HCT116 (cell line): ENCODE measurements around the gene HDLBP. TPM values are rescaled to one million over a fixed set of nuclear protein-coding genes. Genes with fewer than 3 reads are reported as not detected.

Source experiments
- ATAC-seq: fragments of 200-7000 bp; cut with Tn5 transposase; 2 replicates; pipeline ENCODE4 v1.9.1; 2020; ENCODE audit warnings: mild to moderate bottlenecking, moderate library complexity
- BruUV-seq: library from RNA; stranded (reverse); fragments of 400-500 nt; replicated peaks from 2 replicates; lab custom pipeline; 2021; lab: Mats Ljungman, UMichigan
- CTCF ChIA-PET: fragments of 300-600 bp; sonication (Branson Sonifier 250); formaldehyde crosslinking; loops from one replicate; lab custom pipeline; 2021; ENCODE audit warnings: antibody characterized with exemption; lab: Charles Lee
- POLR2A ChIA-PET: fragments of 300-600, 350-600 bp; sonication (Branson Sonifier 250); formaldehyde crosslinking; loops from one replicate; lab custom pipeline; 2021; ENCODE audit warnings: antibody characterized with exemption; lab: Charles Lee
- RAD21 ChIA-PET, 2 experiments: fragments of 300-600 bp; sonication (Branson Sonifier 250); formaldehyde crosslinking; loops; one replicate each; lab custom pipeline; 2023; ENCODE audit warnings: low total read pairs in 2 of 2; ENCODE audit not compliant: uncharacterized antibody in 2 of 2, unreplicated experiment in 2 of 2, low non-redundant PET in 1 of 2; lab: Charles Lee
- DNase-seq: peaks from one replicate; pipeline ENCODE4 v3.0.0-alpha.2; 2010; ENCODE audit warnings: low read depth, low spot score
- H2AFZ ChIP-seq: fragments of 200-600 bp; shearing (Covaris generic), sonication (generic); 2 replicates; pipeline ENCODE4 v1.6.1; 2017; ENCODE audit warnings: low read depth, mixed run types, mixed read lengths, antibody characterized with exemption, low read length; ENCODE audit not compliant: poor library complexity, severe bottlenecking
- H3K27ac ChIP-seq: 2 replicates; pipeline ENCODE4 v1.5.1; 2012; ENCODE audit warnings: low read depth, low read length
- H3K27me3 ChIP-seq: fragments of 200-600 bp; sonication (generic); 2 replicates; pipeline ENCODE4 v1.6.1; 2016; ENCODE audit warnings: mixed run types, low read length, mixed read lengths; ENCODE audit not compliant: insufficient read depth
- H3K36me3 ChIP-seq, 2 experiments: fragments of 200-500 bp in 1 of 2; fragments of 200-600 bp in 1 of 2; sonication (Bioruptor generic) in 1 of 2; sonication (generic) in 1 of 2; 2 replicates each; pipeline versions ENCODE4 v1.5.1 to v1.6.1; 2014 to 2016; ENCODE audit warnings: low read length in 2 of 2, inconsistent platforms in 1 of 2, mixed read lengths in 1 of 2, mixed run types in 1 of 2; ENCODE audit not compliant: insufficient read depth in 2 of 2, control insufficient read depth in 1 of 2
- H3K4me1 ChIP-seq, 2 experiments: fragments of 200-600 bp in 1 of 2; sonication (generic) in 1 of 2; 2 replicates each; pipeline versions ENCODE4 v1.5.1 to v1.6.1; 2012 to 2017; ENCODE audit warnings: low read length in 2 of 2, inconsistent platforms in 1 of 2, mild to moderate bottlenecking in 1 of 2, mixed read lengths in 1 of 2, mixed run types in 1 of 2, moderate library complexity in 1 of 2; ENCODE audit not compliant: insufficient read depth in 2 of 2, control insufficient read depth in 1 of 2
- H3K4me2 ChIP-seq: fragments of 200-600 bp; sonication (generic); 2 replicates; pipeline ENCODE4 v1.6.1; 2017; ENCODE audit warnings: mixed run types, low read length, mixed read lengths
- H3K4me3 ChIP-seq, 2 experiments: fragments of 200-600 bp in 1 of 2; sonication (generic) in 1 of 2; replicated peaks in 1 of 2; 2 replicates each; pipeline ENCODE4 v1.5.1; 2011 to 2016; ENCODE audit warnings: low read length in 2 of 2, control low read depth in 1 of 2, low read depth in 1 of 2, mild to moderate bottlenecking in 1 of 2, mixed read lengths in 1 of 2, mixed run types in 1 of 2
- H3K79me2 ChIP-seq: fragments of 200-600 bp; sonication (generic); 2 replicates; pipeline ENCODE4 v1.6.1; 2017; ENCODE audit warnings: mild to moderate bottlenecking, mixed run types, low read length, moderate library complexity, mixed read lengths; ENCODE audit not compliant: insufficient read depth
- H3K9ac ChIP-seq: fragments of 200-600 bp; sonication (generic); 2 replicates; pipeline ENCODE4 v1.6.1; 2016; ENCODE audit warnings: low read length, mixed read lengths
- H3K9me2 ChIP-seq: fragments of 200-600 bp; sonication (generic), shearing (Covaris generic); 2 replicates; pipeline ENCODE4 v1.6.1; 2017; ENCODE audit warnings: mixed run types, mild to moderate bottlenecking, moderate library complexity; ENCODE audit not compliant: insufficient read depth
- H3K9me3 ChIP-seq, 2 experiments: fragments of 200-500 bp in 1 of 2; fragments of 200-600 bp in 1 of 2; sonication (Bioruptor generic) in 1 of 2; sonication (generic) in 1 of 2; 2 replicates each; pipeline ENCODE4 v1.6.1; 2014 to 2017; ENCODE audit warnings: low read length in 2 of 2, mixed read lengths in 2 of 2, inconsistent platforms in 1 of 2, low read depth in 1 of 2, mild to moderate bottlenecking in 1 of 2, mixed run types in 1 of 2, moderate library complexity in 1 of 2; ENCODE audit not compliant: control insufficient read depth in 1 of 2, insufficient read depth in 1 of 2
- H4K20me1 ChIP-seq: fragments of 200-600 bp; sonication (generic), shearing (Covaris generic); 2 replicates; pipeline ENCODE4 v1.6.1; 2017; ENCODE audit warnings: mixed run types, mild to moderate bottlenecking, moderate library complexity; ENCODE audit not compliant: insufficient read depth
- ATF3 ChIP-seq: IDR thresholded peaks from 2 replicates; pipeline ENCODE4 v1.6.1; 2012
- CBX3 ChIP-seq: IDR thresholded peaks from 2 replicates; pipeline ENCODE4 v1.6.1; 2012; ENCODE audit warnings: low read depth
- CEBPB ChIP-seq: IDR thresholded peaks from 2 replicates; pipeline ENCODE4 v1.6.1; 2012; ENCODE audit warnings: low read depth
- EGR1 ChIP-seq: IDR thresholded peaks from 2 replicates; pipeline ENCODE4 v1.6.1; 2012; ENCODE audit warnings: low read depth
- ELF1 ChIP-seq: IDR thresholded peaks from 2 replicates; pipeline ENCODE4 v1.6.1; 2012; ENCODE audit warnings: low read depth, borderline replicate concordance
- EZH2phosphoT487 ChIP-seq: fragments of 200-600 bp; IDR thresholded peaks from 2 replicates; pipeline ENCODE4 v1.6.1; 2018; ENCODE audit warnings: antibody characterized with exemption, borderline replicate concordance
- JUND ChIP-seq: IDR thresholded peaks from 2 replicates; pipeline ENCODE4 v1.6.1; 2012
- POLR2A ChIP-seq: IDR thresholded peaks from 2 replicates; pipeline ENCODE4 v1.7.0; 2011; ENCODE audit warnings: borderline replicate concordance; ENCODE audit not compliant: insufficient read depth, insufficient read length; ENCODE audit errors: extremely low read depth
- POLR2AphosphoS5 ChIP-seq: IDR thresholded peaks from 2 replicates; pipeline ENCODE4 v1.6.1; 2011; ENCODE audit warnings: mild to moderate bottlenecking, low read depth, low read length, moderate library complexity
- SIN3A ChIP-seq: IDR thresholded peaks from 2 replicates; pipeline ENCODE4 v1.6.1; 2012; ENCODE audit warnings: low read depth
- SP1 ChIP-seq: IDR thresholded peaks from 2 replicates; pipeline ENCODE4 v1.6.1; 2012; ENCODE audit warnings: low read depth
- SRF ChIP-seq: IDR thresholded peaks from 2 replicates; pipeline ENCODE4 v1.6.1; 2012; ENCODE audit warnings: low read depth
- ZNF274 ChIP-seq: fragments of 200-500 bp; sonication (Bioruptor generic); IDR thresholded peaks from 2 replicates; pipeline ENCODE4 v1.6.1; 2014; ENCODE audit warnings: mild to moderate bottlenecking, low read depth, low read length, inconsistent platforms
- intact Hi-C: fragments of 100-400 bp; cut with micrococcal nuclease; formaldehyde crosslinking; loops from 2 replicates; pipeline ENCODE4 v1.10.0; 2022
- total RNA-seq: library from RNA; stranded (reverse); gene quantifications from one replicate; pipeline ENCODE4 v1.2.1, GENCODE V29; 2021; ENCODE audit not compliant: unreplicated experiment
- TF ChIP-seq, protein P1 (sequence below), 3 experiments: fragments of 200-600 bp in 1 of 3; sonication (generic) in 1 of 3; IDR thresholded peaks in 2 of 3; conservative IDR thresholded peaks in 1 of 3; 2 replicates each; pipeline ENCODE4 v1.5.1; 2012 to 2017; ENCODE audit warnings: low read depth in 2 of 3, low read length in 2 of 3, antibody characterized with exemption in 1 of 3, borderline replicate concordance in 1 of 3, control low read depth in 1 of 3, mild to moderate bottlenecking in 1 of 3, mixed read lengths in 1 of 3, mixed run types in 1 of 3, moderate library complexity in 1 of 3; ENCODE audit not compliant: insufficient read depth in 1 of 3
- TF ChIP-seq, protein P2 (sequence below): IDR thresholded peaks from 2 replicates; pipeline ENCODE4 v1.6.1; 2012; ENCODE audit warnings: low read depth
- TF ChIP-seq, protein P3 (sequence below): IDR thresholded peaks from 2 replicates; pipeline ENCODE4 v1.6.1; 2012

The HDLBP gene
- total RNA-seq, 1 experiment from 2014 or later: 462 TPM

DNA sequence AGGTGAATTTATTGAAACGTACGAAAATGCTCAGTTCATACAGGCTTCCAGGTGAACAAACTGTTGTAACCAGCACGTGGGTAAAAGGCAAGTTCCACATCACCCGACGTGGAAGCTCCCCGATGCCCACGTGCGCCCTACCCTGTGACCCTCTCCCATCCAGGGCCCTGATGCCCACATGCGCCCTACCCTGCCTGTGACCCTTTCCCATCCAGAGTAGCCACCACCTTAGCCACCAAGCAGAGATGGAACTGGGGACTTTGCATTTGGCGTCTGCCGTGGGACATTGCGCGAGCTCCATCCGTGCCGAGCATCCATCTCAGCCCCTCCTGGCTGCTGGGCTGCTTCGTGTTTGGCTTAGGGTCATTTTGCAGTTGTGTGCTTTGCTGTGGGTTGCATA, 89.5 kb downstream of the HDLBP start:
- ChIA-PET POLR2A (no interaction called here), CTCF (interaction anchor here (1.3 kb wide), 1 partner anchor 375 kb away, joined by 3 read pairs; no protein-coding TSS in a partner anchor), RAD21 (no interaction called here)
- ATAC-seq (no peak), DNase-seq (no peak)
- H3K4me3 ChIP-seq: no peak overlapping the region
- no peak overlapping the region for H3K9ac ChIP-seq
- H3K36me3 ChIP-seq: peaks cover 30 to 34% of the 10 kb centered on the region in 2 experiments
- H3K79me2 ChIP-seq: no peaks in the 10 kb centered on the region
- no peak overlapping the region for H3K4me2 ChIP-seq
- no peaks in the 10 kb centered on the region for H4K20me1 ChIP-seq
- intact Hi-C loops: no loop called here
- H2AFZ ChIP-seq: no peak overlapping the region
- peaks cover 6 to 11% of the 10 kb centered on the region in 2 experiments; a peak in 3 of 4 replicates for H3K4me1 ChIP-seq
- H3K27me3 ChIP-seq: no peaks in the 10 kb centered on the region
- no TSS peak for BruUV-seq
- no peak overlapping the region for H3K27ac ChIP-seq
- no peaks in the 10 kb centered on the region for H3K9me3 ChIP-seq
- TF ChIP-seq SRF (no peak), ZNF274 (no peak)
- no peaks in the 10 kb centered on the region for H3K9me2 ChIP-seq

DNA sequence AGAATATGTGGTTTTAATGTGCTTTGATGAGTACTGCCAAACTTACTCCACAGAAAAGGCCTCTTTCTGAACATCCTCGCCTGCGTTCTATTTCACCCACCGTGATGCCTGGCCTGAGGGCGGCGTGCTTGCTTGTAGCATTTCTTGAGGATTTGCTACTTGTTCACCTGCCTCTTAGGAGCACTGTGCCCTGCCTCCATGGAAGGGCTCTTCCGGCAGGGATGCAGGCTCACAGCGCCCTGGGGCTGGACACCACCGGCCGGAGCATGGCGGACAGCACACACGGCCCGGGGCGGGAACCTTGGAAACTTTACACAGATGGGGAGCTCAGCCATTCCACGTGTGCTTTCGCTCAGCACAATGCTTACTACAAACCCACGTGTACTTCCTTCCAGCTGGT, 89.9 kb downstream of the HDLBP start:
- Histone ChIP-seq H3K9me3 (no peaks in the 10 kb centered on the region), H3K4me2 (no peak overlapping the region), H3K4me3 (no peak overlapping the region), H3K4me1 (peaks cover 6 to 11% of the 10 kb centered on the region in 2 experiments; a peak in 3 of 4 replicates), H3K27ac (no peak overlapping the region), H3K9ac (no peak overlapping the region), H2AFZ (no peak overlapping the region), H3K36me3 (peaks cover 27 to 30% of the 10 kb centered on the region in 2 experiments; a peak in 3 of 4 replicates), H4K20me1 (no peaks in the 10 kb centered on the region), H3K79me2 (no peaks in the 10 kb centered on the region), H3K9me2 (no peaks in the 10 kb centered on the region), H3K27me3 (no peaks in the 10 kb centered on the region)
- DNase-seq (no peak), ATAC-seq (no peak)
- BruUV-seq: no TSS peak
- ChIA-PET RAD21 (no interaction called here), CTCF (interaction anchor here (1.3 kb wide), 1 partner anchor 374 kb away, joined by 3 read pairs; no protein-coding TSS in a partner anchor), POLR2A (no interaction called here)
- TF ChIP-seq SIN3A (no peak), ATF3 (no peak), JUND (no peak), POLR2AphosphoS5 (no peak; the same call in 1 of the 2 replicates), SP1 (no peak), POLR2A (no peak), EGR1 (no peak), EZH2phosphoT487 (no peak), CEBPB (no peak), CBX3 (no peak), ELF1 (no peak)
- TF ChIP-seq, protein P1, sequence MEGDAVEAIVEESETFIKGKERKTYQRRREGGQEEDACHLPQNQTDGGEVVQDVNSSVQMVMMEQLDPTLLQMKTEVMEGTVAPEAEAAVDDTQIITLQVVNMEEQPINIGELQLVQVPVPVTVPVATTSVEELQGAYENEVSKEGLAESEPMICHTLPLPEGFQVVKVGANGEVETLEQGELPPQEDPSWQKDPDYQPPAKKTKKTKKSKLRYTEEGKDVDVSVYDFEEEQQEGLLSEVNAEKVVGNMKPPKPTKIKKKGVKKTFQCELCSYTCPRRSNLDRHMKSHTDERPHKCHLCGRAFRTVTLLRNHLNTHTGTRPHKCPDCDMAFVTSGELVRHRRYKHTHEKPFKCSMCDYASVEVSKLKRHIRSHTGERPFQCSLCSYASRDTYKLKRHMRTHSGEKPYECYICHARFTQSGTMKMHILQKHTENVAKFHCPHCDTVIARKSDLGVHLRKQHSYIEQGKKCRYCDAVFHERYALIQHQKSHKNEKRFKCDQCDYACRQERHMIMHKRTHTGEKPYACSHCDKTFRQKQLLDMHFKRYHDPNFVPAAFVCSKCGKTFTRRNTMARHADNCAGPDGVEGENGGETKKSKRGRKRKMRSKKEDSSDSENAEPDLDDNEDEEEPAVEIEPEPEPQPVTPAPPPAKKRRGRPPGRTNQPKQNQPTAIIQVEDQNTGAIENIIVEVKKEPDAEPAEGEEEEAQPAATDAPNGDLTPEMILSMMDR (IDR thresholded peaks at IDR 0.05 in 2 of 3, conservative IDR thresholded peaks at IDR 0.05 in 1 of 3; ENCODE audit: borderline replicate concordance in 1 of 3, insufficient read depth in 1 of 3, low read depth in 2 of 3, low read length in 2 of 3): no peak
- TF ChIP-seq, protein P2, sequence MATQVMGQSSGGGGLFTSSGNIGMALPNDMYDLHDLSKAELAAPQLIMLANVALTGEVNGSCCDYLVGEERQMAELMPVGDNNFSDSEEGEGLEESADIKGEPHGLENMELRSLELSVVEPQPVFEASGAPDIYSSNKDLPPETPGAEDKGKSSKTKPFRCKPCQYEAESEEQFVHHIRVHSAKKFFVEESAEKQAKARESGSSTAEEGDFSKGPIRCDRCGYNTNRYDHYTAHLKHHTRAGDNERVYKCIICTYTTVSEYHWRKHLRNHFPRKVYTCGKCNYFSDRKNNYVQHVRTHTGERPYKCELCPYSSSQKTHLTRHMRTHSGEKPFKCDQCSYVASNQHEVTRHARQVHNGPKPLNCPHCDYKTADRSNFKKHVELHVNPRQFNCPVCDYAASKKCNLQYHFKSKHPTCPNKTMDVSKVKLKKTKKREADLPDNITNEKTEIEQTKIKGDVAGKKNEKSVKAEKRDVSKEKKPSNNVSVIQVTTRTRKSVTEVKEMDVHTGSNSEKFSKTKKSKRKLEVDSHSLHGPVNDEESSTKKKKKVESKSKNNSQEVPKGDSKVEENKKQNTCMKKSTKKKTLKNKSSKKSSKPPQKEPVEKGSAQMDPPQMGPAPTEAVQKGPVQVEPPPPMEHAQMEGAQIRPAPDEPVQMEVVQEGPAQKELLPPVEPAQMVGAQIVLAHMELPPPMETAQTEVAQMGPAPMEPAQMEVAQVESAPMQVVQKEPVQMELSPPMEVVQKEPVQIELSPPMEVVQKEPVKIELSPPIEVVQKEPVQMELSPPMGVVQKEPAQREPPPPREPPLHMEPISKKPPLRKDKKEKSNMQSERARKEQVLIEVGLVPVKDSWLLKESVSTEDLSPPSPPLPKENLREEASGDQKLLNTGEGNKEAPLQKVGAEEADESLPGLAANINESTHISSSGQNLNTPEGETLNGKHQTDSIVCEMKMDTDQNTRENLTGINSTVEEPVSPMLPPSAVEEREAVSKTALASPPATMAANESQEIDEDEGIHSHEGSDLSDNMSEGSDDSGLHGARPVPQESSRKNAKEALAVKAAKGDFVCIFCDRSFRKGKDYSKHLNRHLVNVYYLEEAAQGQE: no peak
- TF ChIP-seq, protein P3, sequence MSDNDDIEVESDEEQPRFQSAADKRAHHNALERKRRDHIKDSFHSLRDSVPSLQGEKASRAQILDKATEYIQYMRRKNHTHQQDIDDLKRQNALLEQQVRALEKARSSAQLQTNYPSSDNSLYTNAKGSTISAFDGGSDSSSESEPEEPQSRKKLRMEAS: no peak
- intact Hi-C loops: no loop called here
